ENCODE results near the gene EPO.

The EPO gene

GRCh38 chr7:100720279-100720670 is at the start of gene EPO:
Gene EPO (plus strand): TSS chr7:100720468. CDS start chr7:100720981, 513 bp downstream.
- Histone ChIP-seq H3K27me3 (ENCODE audit: control insufficient read depth, insufficient read depth, low read length) (peaks cover 35% of the 10 kb centered on the region), H3K36me3 (ENCODE audit: control insufficient read depth, insufficient read depth, low read length) (no peaks in the 10 kb centered on the region), H3K9me3 (ENCODE audit: control insufficient read depth, insufficient read depth, low read length) (no peaks in the 10 kb centered on the region), H3K9ac (ENCODE audit: low read depth, low read length) (no peak within 1 kb of the TSS), H3K4me1 (ENCODE audit: control insufficient read depth, insufficient read depth, low read length) (no peaks in the 10 kb centered on the region), H3K27ac (ENCODE audit: low read depth, low read length) (no peak within 1 kb of the TSS), H3K4me3 (ENCODE audit: low read depth, low read length) (peak within 1 kb of the TSS; percentile 59)

- Histone ChIP-seq H3K27me3 (ENCODE audit: control insufficient read depth, insufficient read depth, low read length) (peaks cover 2% of the 10 kb centered on the region; the same call in 1 of the 2 replicates), H3K4me3 (ENCODE audit: low read depth, low read length) (no peak overlapping the region), H3K27ac (ENCODE audit: low read depth, low read length) (no peak overlapping the region), H3K36me3 (ENCODE audit: control insufficient read depth, insufficient read depth, low read length) (0 out of 2 replicates have a peak, but pooled peaks cover under 1% of the 10 kb centered on the region), H3K4me1 (ENCODE audit: control insufficient read depth, insufficient read depth, low read length) (no peaks in the 10 kb centered on the region), H3K9ac (ENCODE audit: low read depth, low read length) (no peak overlapping the region), H3K9me3 (ENCODE audit: control insufficient read depth, insufficient read depth, low read length) (no peaks in the 10 kb centered on the region)
These were observed 48.6 kb upstream of the EPO start for GRCh38 chr7:100671353-100672327.

GRCh38 chr7:100673302-100673941 is 46.8 kb upstream of the EPO start, which contains the start of gene GNB2:
Gene GNB2 (plus strand): TSS chr7:100673740. CDS start chr7:100676266, 2,526 bp downstream.
- Histone ChIP-seq H3K9ac (ENCODE audit: low read depth, low read length) (peak within 1 kb of the TSS; percentile 100), H3K4me3 (ENCODE audit: low read depth, low read length) (peak within 1 kb of the TSS; percentile 85), H3K9me3 (ENCODE audit: control insufficient read depth, insufficient read depth, low read length) (no peaks in the 10 kb centered on the region), H3K27me3 (ENCODE audit: control insufficient read depth, insufficient read depth, low read length) (peaks cover 2% of the 10 kb centered on the region; the same call in 1 of the 2 replicates), H3K27ac (ENCODE audit: low read depth, low read length) (peak within 1 kb of the TSS; percentile 99), H3K36me3 (ENCODE audit: control insufficient read depth, insufficient read depth, low read length) (peaks cover 19% of the 10 kb centered on the region), H3K4me1 (ENCODE audit: control insufficient read depth, insufficient read depth, low read length) (no peaks in the 10 kb centered on the region)

GRCh38 chr7:100673942-100674410 is 46.3 kb upstream of the EPO start:
- Histone ChIP-seq H3K27ac (ENCODE audit: low read depth, low read length) (peak overlapping the region; percentile 99), H3K36me3 (ENCODE audit: control insufficient read depth, insufficient read depth, low read length) (peaks cover 24% of the 10 kb centered on the region), H3K9ac (ENCODE audit: low read depth, low read length) (0 out of 2 replicates have a peak overlapping the region, but pooled peaks have one; percentile 24), H3K9me3 (ENCODE audit: control insufficient read depth, insufficient read depth, low read length) (no peaks in the 10 kb centered on the region), H3K4me1 (ENCODE audit: control insufficient read depth, insufficient read depth, low read length) (no peaks in the 10 kb centered on the region), H3K27me3 (ENCODE audit: control insufficient read depth, insufficient read depth, low read length) (peaks cover 2% of the 10 kb centered on the region; the same call in 1 of the 2 replicates), H3K4me3 (ENCODE audit: low read depth, low read length) (peak overlapping the region; percentile 85)

- peaks cover 30% of the 10 kb centered on the region for H3K36me3 ChIP-seq (ENCODE audit: control insufficient read depth, insufficient read depth, low read length)
- H3K9ac ChIP-seq (ENCODE audit: low read depth, low read length): no peak overlapping the region
- H3K4me1 ChIP-seq (ENCODE audit: control insufficient read depth, insufficient read depth, low read length): no peaks in the 10 kb centered on the region
- H3K27me3 ChIP-seq (ENCODE audit: control insufficient read depth, insufficient read depth, low read length): peaks cover 2% of the 10 kb centered on the region; the same call in 1 of the 2 replicates
- peak overlapping the region; percentile 85 for H3K4me3 ChIP-seq (ENCODE audit: low read depth, low read length)
- no peaks in the 10 kb centered on the region for H3K9me3 ChIP-seq (ENCODE audit: control insufficient read depth, insufficient read depth, low read length)
- H3K27ac ChIP-seq (ENCODE audit: low read depth, low read length): peak overlapping the region; percentile 10
These were observed 45.7 kb upstream of the EPO start for GRCh38 chr7:100674411-100675104.

GRCh38 chr7:100675105-100675451 is 45.2 kb upstream of the EPO start:
- Histone ChIP-seq H3K9ac (ENCODE audit: low read depth, low read length) (no peak overlapping the region), H3K4me3 (ENCODE audit: low read depth, low read length) (peak overlapping the region; percentile 85), H3K9me3 (ENCODE audit: control insufficient read depth, insufficient read depth, low read length) (no peaks in the 10 kb centered on the region), H3K27ac (ENCODE audit: low read depth, low read length) (peak overlapping the region; percentile 35), H3K4me1 (ENCODE audit: control insufficient read depth, insufficient read depth, low read length) (no peaks in the 10 kb centered on the region), H3K36me3 (ENCODE audit: control insufficient read depth, insufficient read depth, low read length) (peaks cover 35% of the 10 kb centered on the region), H3K27me3 (ENCODE audit: control insufficient read depth, insufficient read depth, low read length) (peaks cover 2% of the 10 kb centered on the region; the same call in 1 of the 2 replicates)

- Histone ChIP-seq H3K4me1 (ENCODE audit: control insufficient read depth, insufficient read depth, low read length) (no peaks in the 10 kb centered on the region), H3K36me3 (ENCODE audit: control insufficient read depth, insufficient read depth, low read length) (peaks cover 42% of the 10 kb centered on the region), H3K9ac (ENCODE audit: low read depth, low read length) (no peak overlapping the region), H3K9me3 (ENCODE audit: control insufficient read depth, insufficient read depth, low read length) (no peaks in the 10 kb centered on the region), H3K4me3 (ENCODE audit: low read depth, low read length) (peak overlapping the region; percentile 85), H3K27me3 (ENCODE audit: control insufficient read depth, insufficient read depth, low read length) (peaks cover 2% of the 10 kb centered on the region; the same call in 1 of the 2 replicates), H3K27ac (ENCODE audit: low read depth, low read length) (peak overlapping the region; percentile 60)
These were observed 44.5 kb upstream of the EPO start for GRCh38 chr7:100675581-100676350.

GRCh38 chr7:100676501-100677306 is 43.6 kb upstream of the EPO start:
- H3K9ac ChIP-seq (ENCODE audit: low read depth, low read length): no peak overlapping the region
- H3K9me3 ChIP-seq (ENCODE audit: control insufficient read depth, insufficient read depth, low read length): no peaks in the 10 kb centered on the region
- peaks cover 2% of the 10 kb centered on the region; the same call in 1 of the 2 replicates for H3K27me3 ChIP-seq (ENCODE audit: control insufficient read depth, insufficient read depth, low read length)
- H3K4me1 ChIP-seq (ENCODE audit: control insufficient read depth, insufficient read depth, low read length): no peaks in the 10 kb centered on the region
- no peak overlapping the region for H3K4me3 ChIP-seq (ENCODE audit: low read depth, low read length)
- H3K27ac ChIP-seq (ENCODE audit: low read depth, low read length): peak overlapping the region; percentile 60
- peaks cover 52% of the 10 kb centered on the region for H3K36me3 ChIP-seq (ENCODE audit: control insufficient read depth, insufficient read depth, low read length)

- peak overlapping the region; percentile 5 for H3K27ac ChIP-seq (ENCODE audit: low read depth, low read length)
- no peak overlapping the region for H3K9ac ChIP-seq (ENCODE audit: low read depth, low read length)
- no peaks in the 10 kb centered on the region for H3K9me3 ChIP-seq (ENCODE audit: control insufficient read depth, insufficient read depth, low read length)
- H3K27me3 ChIP-seq (ENCODE audit: control insufficient read depth, insufficient read depth, low read length): peaks cover under 1% of the 10 kb centered on the region; the same call in 1 of the 2 replicates
- H3K4me1 ChIP-seq (ENCODE audit: control insufficient read depth, insufficient read depth, low read length): no peaks in the 10 kb centered on the region
- H3K36me3 ChIP-seq (ENCODE audit: control insufficient read depth, insufficient read depth, low read length): peaks cover 60% of the 10 kb centered on the region
- no peak overlapping the region for H3K4me3 ChIP-seq (ENCODE audit: low read depth, low read length)
These were observed 42.7 kb upstream of the EPO start for GRCh38 chr7:100677308-100678267.

Data from HUES48 (cell line).